ENCODE data around the gene NFIL3.

The NFIL3 gene

GRCh38 chr9:91421971-91422757, 1.5 kb downstream of the NFIL3 start:
- DNase-seq: no peak

GRCh38 chr9:91421128-91421765, 2.4 kb downstream of the NFIL3 start:
- no peak for DNase-seq

- DNase-seq: no peak
Measured at GRCh38 chr9:91420501-91421127, 3.0 kb downstream of the NFIL3 start.

- DNase-seq: no peak
Measured at GRCh38 chr9:91419222-91420191, 4.1 kb downstream of the NFIL3 start.

- no peak for DNase-seq
Measured at GRCh38 chr9:91418215-91418610, 5.4 kb downstream of the NFIL3 start.

- no peak for DNase-seq
Measured at GRCh38 chr9:91417602-91418214, 5.9 kb downstream of the NFIL3 start.

GRCh38 chr9:91416096-91416712, 7.4 kb downstream of the NFIL3 start:
- no peak for DNase-seq

- no peak for DNase-seq
Measured at GRCh38 chr9:91415290-91415689, 8.3 kb downstream of the NFIL3 start.

- no peak for DNase-seq
Measured at GRCh38 chr9:91412941-91413340, 10.7 kb downstream of the NFIL3 start.

GRCh38 chr9:91411096-91411771, 12.4 kb downstream of the NFIL3 start:
- no peak for DNase-seq

- DNase-seq: no peak
Measured at GRCh38 chr9:91410161-91410560, 13.5 kb downstream of the NFIL3 start.

- DNase-seq: no peak
Measured at GRCh38 chr9:91408475-91408874, 15.2 kb downstream of the NFIL3 start.

GRCh38 chr9:91407580-91408318, 15.9 kb downstream of the NFIL3 start:
- DNase-seq: no peak

- no peak for DNase-seq
Measured at GRCh38 chr9:91405343-91406077, 18.1 kb downstream of the NFIL3 start.

- no peak for DNase-seq
Measured at GRCh38 chr9:91403665-91404543, 19.7 kb downstream of the NFIL3 start.

- no peak for DNase-seq
Measured at GRCh38 chr9:91398926-91399325, 24.7 kb downstream of the NFIL3 start.

GRCh38 chr9:91395553-91396471, 27.8 kb downstream of the NFIL3 start:
- DNase-seq: no peak

- DNase-seq: no peak
Measured at GRCh38 chr9:91395106-91395552, 28.5 kb downstream of the NFIL3 start.

Measured in activated CD4-positive, alpha-beta T cell treated with anti-CD3 and anti-CD28 coated beads, Interleukin-2, amount 50 U/mL, for 4 hours (primary cell).